Endothelial cell of umbilical vein (primary cell): ENCODE results near the gene ALDOA. TPM values are rescaled to one million over a fixed set of nuclear protein-coding genes. Genes with fewer than 3 reads are reported as not detected.

ENCODE experiments used
- BruUV-seq: library from RNA; stranded (reverse); fragments of 400-500 nt; replicated peaks from 2 replicates; lab custom pipeline; 2021; lab: Mats Ljungman, UMichigan
- CTCF ChIA-PET: fragments of 300-600, 350-600 bp; sonication (Branson Sonifier 250); formaldehyde crosslinking; loops from one replicate; lab custom pipeline; 2021; ENCODE audit warnings: antibody characterized with exemption, inconsistent platforms; lab: Charles Lee
- POLR2A ChIA-PET: fragments of 300-600, 350-600 bp; sonication (Branson Sonifier 250); formaldehyde crosslinking; loops from one replicate; lab custom pipeline; 2021; ENCODE audit warnings: antibody characterized with exemption, inconsistent platforms; lab: Charles Lee
- DNase-seq: peaks from one replicate; pipeline ENCODE4 v3.0.0-alpha.2; 2011; ENCODE audit warnings: low read depth, low spot score
- FAIRE-seq: peaks from 2 replicates; lab custom pipeline; 2011; peaks lifted over from hg19 to GRCh38; lab: Jason Lieb, UNC
- H2AFZ ChIP-seq: 2 replicates; pipeline ENCODE4 v1.6.0; 2012; ENCODE audit warnings: low read depth, low read length, control low read depth, inconsistent platforms
- H3K27ac ChIP-seq: 2 replicates; pipeline ENCODE4 v1.5.1; 2011; ENCODE audit warnings: low read depth, mild to moderate bottlenecking, control low read depth, low read length, moderate library complexity; ENCODE audit not compliant: insufficient read depth
- H3K27me3 ChIP-seq, 2 experiments: 2 replicates each; pipeline versions ENCODE4 v1.6.0 to v1.6.1; 2011; ENCODE audit warnings: low read length in 2 of 2, mixed read lengths in 1 of 2; ENCODE audit not compliant: control insufficient read depth in 2 of 2, insufficient read depth in 2 of 2
- H3K36me3 ChIP-seq, 2 experiments: 2 replicates in 1 of 2; 3 replicates in 1 of 2; pipeline ENCODE4 v1.5.1; 2011; ENCODE audit warnings: low read length in 2 of 2, mild to moderate bottlenecking in 1 of 2, moderate library complexity in 1 of 2; ENCODE audit not compliant: control insufficient read depth in 2 of 2, insufficient read depth in 2 of 2; ENCODE audit errors: extremely low read depth in 1 of 2
- H3K4me1 ChIP-seq: 3 replicates; pipeline ENCODE4 v1.5.1; 2011; ENCODE audit warnings: mild to moderate bottlenecking, low read length; ENCODE audit not compliant: control insufficient read depth, insufficient read depth; ENCODE audit errors: extremely low read depth
- H3K4me2 ChIP-seq: 2 replicates; pipeline ENCODE4 v1.6.1; 2011; ENCODE audit warnings: low read length, control low read depth, mixed read lengths; ENCODE audit not compliant: insufficient read depth
- H3K4me3 ChIP-seq, 3 experiments: fragments of 200-600 bp in 1 of 3; sonication (generic), shearing (Covaris generic) in 1 of 3; replicated peaks in 1 of 3; 2 replicates each; pipeline ENCODE4 v1.5.1; 2011 to 2016; ENCODE audit warnings: control low read depth in 3 of 3, low read length in 3 of 3, mild to moderate bottlenecking in 2 of 3, inconsistent platforms in 1 of 3, low read depth in 1 of 3, moderate library complexity in 1 of 3; ENCODE audit not compliant: insufficient read depth in 1 of 3
- H3K79me2 ChIP-seq: 2 replicates; pipeline ENCODE4 v1.6.0; 2012; ENCODE audit warnings: low read length, inconsistent platforms; ENCODE audit not compliant: control insufficient read depth, insufficient read depth
- H3K9ac ChIP-seq: replicated peaks from 2 replicates; pipeline ENCODE3; 2011; ENCODE audit warnings: low read length, control low read depth; ENCODE audit not compliant: insufficient read depth; ENCODE audit errors: extremely low read depth
- H3K9me1 ChIP-seq: replicated peaks from 3 replicates; pipeline ENCODE4 v1.6.0; 2011; ENCODE audit warnings: mild to moderate bottlenecking, low read length; ENCODE audit not compliant: control insufficient read depth, insufficient read depth; ENCODE audit errors: extremely low read depth
- H3K9me3 ChIP-seq: replicated peaks from 2 replicates; pipeline ENCODE4 v1.5.1; 2012; ENCODE audit warnings: low read length, inconsistent platforms; ENCODE audit not compliant: control insufficient read depth, insufficient read depth
- H4K20me1 ChIP-seq: replicated peaks from 2 replicates; pipeline ENCODE3; 2011; ENCODE audit warnings: mild to moderate bottlenecking, low read length; ENCODE audit not compliant: control insufficient read depth, insufficient read depth; ENCODE audit errors: extremely low read depth
- EZH2 ChIP-seq: IDR thresholded peaks from 2 replicates; pipeline ENCODE4 v1.6.1; 2012; ENCODE audit warnings: borderline replicate concordance, low read depth, mild to moderate bottlenecking, moderate library complexity, low read length, inconsistent platforms; ENCODE audit not compliant: severe bottlenecking
- FOS ChIP-seq: IDR thresholded peaks from 2 replicates; pipeline ENCODE4 v1.6.1; 2011; ENCODE audit warnings: mild to moderate bottlenecking, low read length, moderate library complexity, borderline replicate concordance; ENCODE audit not compliant: insufficient read depth
- GATA2 ChIP-seq: IDR thresholded peaks from 2 replicates; pipeline ENCODE4 v1.7.0; 2011; ENCODE audit warnings: low read depth, mild to moderate bottlenecking, moderate library complexity, mixed read lengths, low read length; ENCODE audit not compliant: insufficient read length, insufficient read depth
- JUN ChIP-seq: IDR thresholded peaks from 2 replicates; pipeline ENCODE4 v1.6.1; 2011; ENCODE audit warnings: borderline replicate concordance, low read depth; ENCODE audit not compliant: insufficient read length, insufficient read depth
- MYC ChIP-seq: IDR thresholded peaks from one replicate; pipeline ENCODE4 v1.6.1; 2011; ENCODE audit warnings: mild to moderate bottlenecking, low read depth, low read length
- POLR2A ChIP-seq: IDR thresholded peaks from 2 replicates; pipeline ENCODE4 v1.6.1; 2012; ENCODE audit warnings: low read depth, mild to moderate bottlenecking, control low read depth, low read length
- POLR2AphosphoS5 ChIP-seq: IDR thresholded peaks from 2 replicates; pipeline ENCODE4 v1.6.1; 2012; ENCODE audit warnings: low read depth, mild to moderate bottlenecking, control low read depth, low read length, moderate library complexity; ENCODE audit not compliant: insufficient read depth
- dilution Hi-C: fragments of 300-500 bp; cut with MboI; formaldehyde crosslinking; loops from one replicate; pipeline ENCODE4 v1.15.0; 2019; ENCODE audit warnings: low sequenced_read_pairs; ENCODE audit not compliant: extremely low pct_ligation_motif_present
- intact Hi-C: fragments of 100-400 bp; cut with micrococcal nuclease; formaldehyde crosslinking; loops from one replicate; pipeline ENCODE4 v1.10.0; 2022
- polyA plus RNA-seq, 4 experiments: library from polyadenylated mRNA; depleted of rRNA in 3 of 4; stranded (reverse) in 3 of 4; unstranded in 1 of 4; fragments of >200 nt; gene quantifications; 2 replicates each; pipeline versions ENCODE4 v1.2.1 to v1.2.3, GENCODE V29; 2011 to 2012; ENCODE audit warnings: missing spikeins in 1 of 4
- total RNA-seq: library from RNA; stranded (reverse); gene quantifications from 2 replicates; pipeline ENCODE4 v1.2.3, GENCODE V29; 2021
- TF ChIP-seq, protein P1 (sequence below), 2 donors: IDR thresholded peaks; 1 replicate in 1 of 2; 2 replicates in 1 of 2; pipeline ENCODE4 v1.5.1; 2011; ENCODE audit warnings: low read length in 2 of 2, mild to moderate bottlenecking in 2 of 2, moderate library complexity in 2 of 2, control low read depth in 1 of 2, inconsistent platforms in 1 of 2, low read depth in 1 of 2; ENCODE audit not compliant: insufficient read depth in 1 of 2; ENCODE audit errors: extremely low read depth in 1 of 2
- TF ChIP-seq, protein P2 (sequence below): IDR thresholded peaks from 2 replicates; pipeline ENCODE4 v1.6.1; 2011; ENCODE audit not compliant: insufficient read depth, insufficient read length

The ALDOA gene
- total and polyA plus RNA-seq, 2 donors (not counting 3 experiments of a cell fraction or from before 2014, with no cell fraction given), result 871 to 1,114 TPM

DNA sequence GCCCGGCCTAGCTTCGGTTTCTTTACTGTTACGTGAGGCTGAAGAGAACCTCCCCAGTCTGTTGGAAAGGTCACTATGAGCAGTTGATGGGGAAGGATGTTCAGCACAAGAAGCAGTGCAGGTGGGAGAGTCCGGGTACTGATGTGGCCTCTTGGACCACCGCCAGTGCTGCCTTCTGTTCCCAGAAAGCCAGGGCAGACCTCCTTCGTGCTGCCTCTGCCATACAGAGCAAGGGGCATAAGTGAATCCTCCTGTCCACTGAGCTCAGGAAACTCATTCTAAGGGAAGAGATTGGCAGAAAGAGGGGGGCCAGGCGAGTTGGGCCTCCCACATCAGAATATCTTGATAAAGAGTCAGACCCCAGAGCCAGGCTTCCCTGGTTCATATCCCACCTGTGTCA lies 13.9 kb downstream of the ALDOA start:
- Histone ChIP-seq H3K9me1 (no peaks in the 10 kb centered on the region), H3K4me3 (no peak overlapping the region), H2AFZ (no peak overlapping the region), H3K79me2 (peaks cover 48% of the 10 kb centered on the region), H3K36me3 (peaks cover 19 to 45% of the 10 kb centered on the region in 2 experiments), H3K9me3 (no peaks in the 10 kb centered on the region), H3K4me2 (no peak overlapping the region), H3K27ac (no peak overlapping the region), H3K4me1 (peaks cover 24% of the 10 kb centered on the region), H3K27me3 (no peaks in the 10 kb centered on the region), H3K9ac (no peak overlapping the region), H4K20me1 (no peaks in the 10 kb centered on the region)
- dilution Hi-C loops (no loop called here), intact Hi-C loops (no loop called here)
- no TSS peak for BruUV-seq
- ChIA-PET CTCF (interaction anchor here (1.2 to 3.5 kb wide), 3 partner anchors 12 to 24 kb away, joined by 3 to 23 read pairs (median 8); partner anchors contain the start of genes ALDOA and TBX6), POLR2A (no interaction called here)
- TF ChIP-seq POLR2AphosphoS5 (no peak), MYC (no peak), FOS (no peak), JUN (no peak), EZH2 (no peak), POLR2A (no peak), GATA2 (no peak)
- TF ChIP-seq, protein P1, sequence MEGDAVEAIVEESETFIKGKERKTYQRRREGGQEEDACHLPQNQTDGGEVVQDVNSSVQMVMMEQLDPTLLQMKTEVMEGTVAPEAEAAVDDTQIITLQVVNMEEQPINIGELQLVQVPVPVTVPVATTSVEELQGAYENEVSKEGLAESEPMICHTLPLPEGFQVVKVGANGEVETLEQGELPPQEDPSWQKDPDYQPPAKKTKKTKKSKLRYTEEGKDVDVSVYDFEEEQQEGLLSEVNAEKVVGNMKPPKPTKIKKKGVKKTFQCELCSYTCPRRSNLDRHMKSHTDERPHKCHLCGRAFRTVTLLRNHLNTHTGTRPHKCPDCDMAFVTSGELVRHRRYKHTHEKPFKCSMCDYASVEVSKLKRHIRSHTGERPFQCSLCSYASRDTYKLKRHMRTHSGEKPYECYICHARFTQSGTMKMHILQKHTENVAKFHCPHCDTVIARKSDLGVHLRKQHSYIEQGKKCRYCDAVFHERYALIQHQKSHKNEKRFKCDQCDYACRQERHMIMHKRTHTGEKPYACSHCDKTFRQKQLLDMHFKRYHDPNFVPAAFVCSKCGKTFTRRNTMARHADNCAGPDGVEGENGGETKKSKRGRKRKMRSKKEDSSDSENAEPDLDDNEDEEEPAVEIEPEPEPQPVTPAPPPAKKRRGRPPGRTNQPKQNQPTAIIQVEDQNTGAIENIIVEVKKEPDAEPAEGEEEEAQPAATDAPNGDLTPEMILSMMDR (IDR thresholded peaks at IDR 0.05; ENCODE audit: extremely low read depth in 1 of 2, insufficient read depth in 1 of 2, low read depth in 1 of 2, low read length in 2 of 2), result no peak
- TF ChIP-seq, protein P2, sequence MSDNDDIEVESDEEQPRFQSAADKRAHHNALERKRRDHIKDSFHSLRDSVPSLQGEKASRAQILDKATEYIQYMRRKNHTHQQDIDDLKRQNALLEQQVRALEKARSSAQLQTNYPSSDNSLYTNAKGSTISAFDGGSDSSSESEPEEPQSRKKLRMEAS, result no peak
- FAIRE-seq, result no peak
- no peak for DNase-seq
